ENCODE data around the gene PPP1R16B.

- TF ChIP-seq CTCF (IDR thresholded peaks at IDR 0.05) (no peak), POLR2A (IDR thresholded peaks at IDR 0.05) (no peak)
Measured at GRCh38 chr20:38878866-38879265, 73.4 kb downstream of the PPP1R16B start.

All from vagina (tissue), 2 donors.